Sigmoid colon (tissue), 7 donors: ENCODE results near the gene OBSL1. TPM values are rescaled to one million over a fixed set of nuclear protein-coding genes. Genes with fewer than 3 reads are reported as not detected.

Experiments used
- DNase-seq: peaks from one replicate; pipeline ENCODE4 v3.0.0-alpha.2; 2019
- H3K27ac ChIP-seq, 4 donors: fragments of 200-600 bp; sonication (generic); one replicate each; pipeline ENCODE4 v1.5.1; 2016 to 2019; ENCODE audit warnings: mild to moderate bottlenecking in 1 of 4
- H3K27me3 ChIP-seq, 3 donors: fragments of 200-600 bp; sonication (generic); one replicate each; pipeline ENCODE4 v1.5.1; 2019; ENCODE audit warnings: mild to moderate bottlenecking in 1 of 3
- H3K36me3 ChIP-seq, 4 donors: fragments of 200-600 bp; sonication (generic); one replicate each; pipeline ENCODE4 v1.5.1; 2016 to 2019
- H3K4me1 ChIP-seq, 4 donors: fragments of 200-600 bp; sonication (generic); one replicate each; pipeline ENCODE4 v1.5.1; 2017 to 2019
- H3K4me3 ChIP-seq, 4 donors: fragments of 200-600 bp; sonication (generic); one replicate each; pipeline ENCODE4 v1.5.1; 2017 to 2019; ENCODE audit warnings: mild to moderate bottlenecking in 2 of 4, moderate library complexity in 1 of 4
- H3K9me3 ChIP-seq, 4 donors: fragments of 200-600 bp in 3 of 4; sonication (generic) in 3 of 4; one replicate each; pipeline versions ENCODE4 v1.5.1 to v1.6.1; 2013 to 2019
- CTCF ChIP-seq, 4 experiments: fragments of 450-650 bp in 3 of 4; fragments of 200-600 bp in 1 of 4; IDR thresholded peaks; one replicate each; pipeline ENCODE4 v1.5.1; 2016 to 2019; ENCODE audit warnings: antibody characterized with exemption in 4 of 4, mild to moderate bottlenecking in 3 of 4, moderate library complexity in 2 of 4
- EP300 ChIP-seq, 4 donors: sonication (generic); formaldehyde crosslinking; IDR thresholded peaks; one replicate each; pipeline ENCODE4 v1.6.1; 2017; ENCODE audit warnings: antibody characterized with exemption in 4 of 4
- POLR2A ChIP-seq, 2 donors: fragments of 450-650 bp; IDR thresholded peaks; one replicate each; pipeline ENCODE4 v1.6.1; 2016; ENCODE audit warnings: antibody characterized with exemption in 2 of 2, mild to moderate bottlenecking in 2 of 2, moderate library complexity in 2 of 2
- POLR2AphosphoS5 ChIP-seq, 4 donors: sonication (generic); formaldehyde crosslinking; IDR thresholded peaks; one replicate each; pipeline ENCODE4 v1.6.1; 2017; ENCODE audit warnings: antibody characterized with exemption in 4 of 4
- WGBS, 2 donors: extraction: QIAGEN DNeasy Blood & Tissue Kit; methylation state at CpG; one replicate each; pipeline ENCODE4 v1.1.7; 2013; 5-methylcytosine and 5-hydroxymethylcytosine counted together
- intact Hi-C: fragments of 100-400 bp; cut with DNase I; formaldehyde crosslinking; loops from one replicate; pipeline ENCODE4 v1.15.1; 2023
- polyA plus RNA-seq, 3 donors: library from polyadenylated mRNA; stranded (reverse); fragments of 200-250 nt; gene quantifications; one replicate each; pipeline ENCODE4 v1.2.3, GENCODE V29; 2013
- total RNA-seq, 4 donors: library from RNA; depleted of rRNA; stranded (reverse); fragments of >200 nt; gene quantifications; one replicate each; pipeline ENCODE4 v1.1.0, GENCODE V29; 2016
- donor health status: healthy with polysubstance abuse.
- donor health status: Bipolar disorder and iron deficiency.
- donor health status: healthy.

OBSL1 gene
- total and polyA plus RNA-seq, 7 donors, result 2.8 to 83.6 (median 34.6) TPM

- intact Hi-C loops, result loop anchor here (2.0 to 10.0 kb wide), 4 partner anchors 101 to 247 kb away; no protein-coding TSS in a partner anchor
- Histone ChIP-seq H3K27ac (peak overlapping the region in 2 of 4 donors; percentile 92 to 97), H3K4me1 (peaks cover 0 to 41% (median 31%) of the 10 kb centered on the region in 4 donors), H3K27me3 (no peaks in the 10 kb centered on the region), H3K36me3 (peaks cover 6 to 30% (median 15%) of the 10 kb centered on the region in 4 donors), H3K9me3 (no peaks in the 10 kb centered on the region), H3K4me3 (peak overlapping the region in 3 of 4 donors; percentile 2 to 26 (median 9))
- peak; percentile 83 for DNase-seq
- 6 to 8% methylated on average over 48 of the region's 48 CpGs for WGBS, 2 donors
- TF ChIP-seq CTCF (IDR thresholded peaks at IDR 0.05), result peak; percentile 87 to 96 (median 90)
- no peak for TF ChIP-seq POLR2AphosphoS5 (IDR thresholded peaks at IDR 0.05)
- TF ChIP-seq EP300 (IDR thresholded peaks at IDR 0.05), result no peak
- TF ChIP-seq POLR2A (IDR thresholded peaks at IDR 0.05), result no peak
Measured at GRCh38 chr2:219541611-219542180, 29.6 kb downstream of the OBSL1 start.

- intact Hi-C loops, result loop anchor here (2.0 to 10.0 kb wide), 2 partner anchors 102 to 246 kb away; no protein-coding TSS in a partner anchor
- no peaks in the 10 kb centered on the region for H3K9me3 ChIP-seq
- H3K4me3 ChIP-seq, result no peak overlapping the region
- no peak for DNase-seq
- WGBS, 2 donors, result 90 to 92% methylated on average over 12 of the region's 12 CpGs
- TF ChIP-seq CTCF (IDR thresholded peaks at IDR 0.05) (no peak), EP300 (IDR thresholded peaks at IDR 0.05) (no peak), POLR2AphosphoS5 (IDR thresholded peaks at IDR 0.05) (no peak), POLR2A (IDR thresholded peaks at IDR 0.05) (no peak)
- no peaks in the 10 kb centered on the region for H3K27me3 ChIP-seq
- no peak overlapping the region for H3K27ac ChIP-seq
- peaks cover 0 to 41% (median 31%) of the 10 kb centered on the region in 4 donors for H3K4me1 ChIP-seq
- peaks cover 6 to 30% (median 15%) of the 10 kb centered on the region in 4 donors for H3K36me3 ChIP-seq
Measured at GRCh38 chr2:219540784-219541504, 30.4 kb downstream of the OBSL1 start.

- DNase-seq, result no peak
- WGBS, 2 donors, result 95 to 96% methylated on average over 46 of the region's 46 CpGs
- Histone ChIP-seq H3K27me3 (no peaks in the 10 kb centered on the region), H3K4me3 (no peak overlapping the region), H3K27ac (no peak overlapping the region), H3K36me3 (peaks cover 6 to 30% (median 15%) of the 10 kb centered on the region in 4 donors), H3K9me3 (no peaks in the 10 kb centered on the region), H3K4me1 (peaks cover 0 to 41% (median 31%) of the 10 kb centered on the region in 4 donors)
- TF ChIP-seq POLR2A (IDR thresholded peaks at IDR 0.05) (no peak), CTCF (IDR thresholded peaks at IDR 0.05) (no peak), EP300 (IDR thresholded peaks at IDR 0.05) (no peak), POLR2AphosphoS5 (IDR thresholded peaks at IDR 0.05) (no peak)
- intact Hi-C loops, result loop anchor here (2.0 to 10.0 kb wide), 2 partner anchors 103 to 245 kb away; no protein-coding TSS in a partner anchor
Measured at GRCh38 chr2:219539926-219540678, 31.2 kb downstream of the OBSL1 start.

- WGBS, 2 donors, result 90 to 91% methylated on average over 32 of the region's 32 CpGs
- no peaks in the 10 kb centered on the region for H3K9me3 ChIP-seq
- H3K27me3 ChIP-seq, result no peaks in the 10 kb centered on the region
- H3K4me3 ChIP-seq, result no peak overlapping the region
- intact Hi-C loops, result no loop called here
- H3K27ac ChIP-seq, result no peak overlapping the region
- no peak for TF ChIP-seq CTCF (IDR thresholded peaks at IDR 0.05)
- TF ChIP-seq EP300 (IDR thresholded peaks at IDR 0.05), result no peak
- no peak for TF ChIP-seq POLR2A (IDR thresholded peaks at IDR 0.05)
- no peak for TF ChIP-seq POLR2AphosphoS5 (IDR thresholded peaks at IDR 0.05)
- peaks cover 6 to 30% (median 15%) of the 10 kb centered on the region in 4 donors for H3K36me3 ChIP-seq
- H3K4me1 ChIP-seq, result peaks cover 0 to 35% (median 25%) of the 10 kb centered on the region in 4 donors
- DNase-seq, result no peak
Measured at GRCh38 chr2:219538956-219539788, 32.2 kb downstream of the OBSL1 start.
